NCI-H146 treated with DMSO at 0.1 percent for 48 hours (cell line): ENCODE data around the gene HERC2.

Experiments used
- DNase-seq: peaks from one replicate; lab custom pipeline; 2025; ENCODE audit not compliant: unreplicated experiment; lab: John Stamatoyannopoulos, UW

Gene HERC2

DNA sequence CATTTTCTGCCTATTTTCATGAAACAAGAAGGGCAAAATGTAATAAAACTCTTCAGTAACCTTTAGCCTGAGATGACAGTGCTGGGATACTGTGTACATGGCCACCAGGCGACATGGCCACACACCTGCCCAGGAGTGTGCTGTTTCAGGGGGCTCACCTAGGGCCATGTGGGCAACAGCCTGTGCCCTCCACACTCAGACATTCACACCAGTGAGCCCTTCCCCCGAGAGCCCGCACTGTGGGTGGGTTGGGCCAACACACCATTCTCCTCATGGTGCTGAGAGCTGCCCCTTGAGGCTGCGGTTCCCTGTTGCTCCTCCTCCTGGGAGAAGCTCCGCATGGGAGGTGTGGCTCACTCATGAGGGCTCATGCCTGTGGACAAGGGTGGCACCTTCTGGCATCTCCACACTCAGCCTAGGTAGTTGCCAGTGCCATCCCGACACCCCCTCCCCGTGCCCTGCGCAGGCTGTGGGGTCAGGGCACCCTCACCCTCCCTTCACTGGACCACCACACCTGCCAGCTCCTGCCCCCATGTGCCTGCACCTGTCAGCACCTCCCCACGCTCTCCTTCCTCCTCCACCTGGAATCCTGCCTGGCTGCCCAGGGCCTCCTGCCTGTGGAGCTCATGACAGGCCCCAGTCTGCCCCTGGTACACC, 242.5 kb downstream of the HERC2 start:
- DNase-seq: no peak

DNA sequence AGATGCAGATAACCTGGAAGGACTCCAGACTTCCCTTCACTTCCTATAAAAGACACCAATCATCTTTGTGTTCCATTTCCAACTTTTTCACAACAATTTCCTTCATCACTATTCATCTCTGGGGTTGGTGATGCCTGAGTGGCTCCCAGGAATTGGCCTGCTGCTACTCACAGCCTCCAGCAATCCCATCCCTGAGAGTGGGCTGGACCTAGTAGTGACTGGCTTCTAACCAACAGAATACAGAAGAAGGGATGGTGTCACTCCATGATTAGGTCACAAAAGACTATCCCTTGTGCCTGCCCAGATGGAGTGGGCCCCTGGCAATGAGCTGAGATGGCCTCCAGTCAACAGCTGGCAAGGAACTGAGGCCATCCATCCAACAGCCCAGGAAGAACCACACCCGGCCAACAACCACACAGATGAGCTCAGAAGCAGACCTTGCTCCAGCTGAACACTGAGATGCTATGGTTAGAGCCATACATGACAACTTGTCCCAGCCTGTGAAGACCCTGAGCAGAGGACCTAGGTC, 243.7 kb downstream of the HERC2 start:
- DNase-seq: no peak

DNA sequence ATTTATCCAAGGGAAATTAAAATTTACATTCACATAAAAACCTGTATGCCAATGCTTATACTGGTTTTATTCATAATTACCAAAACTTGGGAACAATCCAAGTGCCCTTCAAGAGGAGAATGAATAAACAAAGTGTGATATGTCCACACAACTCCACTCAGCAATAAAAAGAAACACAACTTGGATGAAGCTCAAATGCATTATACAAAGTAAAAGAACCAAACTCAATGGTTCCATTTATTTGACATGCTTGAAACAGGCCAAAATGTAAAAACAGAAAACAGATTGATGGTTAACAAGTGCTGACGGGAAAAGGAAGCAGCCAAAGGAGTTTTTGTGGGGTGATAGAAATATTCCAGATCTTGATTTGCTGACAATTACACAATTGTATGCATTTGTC, 246.4 kb downstream of the HERC2 start:
- DNase-seq: no peak

DNA sequence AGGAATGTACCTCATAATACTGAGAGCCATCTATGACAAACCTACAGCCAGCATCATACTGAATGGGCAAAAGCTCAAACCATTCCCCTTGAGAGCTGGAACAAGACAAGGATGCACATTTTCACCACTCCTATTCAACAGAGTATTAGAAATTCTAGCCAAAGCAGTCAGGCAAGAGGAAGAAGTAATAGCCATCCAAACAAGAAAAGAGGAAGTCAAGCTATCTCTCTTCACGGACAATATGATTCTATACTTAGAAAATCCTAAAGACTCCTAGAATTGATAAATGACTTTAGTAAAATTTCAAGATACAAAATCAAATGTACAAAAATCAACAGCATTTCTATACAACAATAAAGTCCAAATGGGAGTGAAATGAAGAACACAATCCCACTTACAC, 253.0 kb downstream of the HERC2 start:
- no peak for DNase-seq

DNA sequence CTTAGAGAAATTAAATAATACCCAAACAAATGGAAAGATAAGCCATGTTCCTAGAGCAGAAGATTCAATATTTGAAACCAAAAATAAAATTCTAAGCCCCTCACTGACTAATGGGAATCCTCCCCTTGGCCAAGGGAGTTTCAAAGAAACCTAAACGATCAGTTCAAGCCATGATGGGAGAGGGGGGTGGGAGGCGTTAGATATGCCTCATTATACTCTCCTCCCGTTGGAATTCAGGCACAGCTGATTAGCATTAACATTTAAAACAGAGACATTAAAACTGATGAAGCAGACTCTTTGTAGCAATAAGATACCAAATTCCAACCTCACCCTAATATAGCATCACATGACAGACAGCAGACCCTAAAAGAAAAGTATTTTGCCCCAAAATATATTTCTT, 255.7 kb downstream of the HERC2 start:
- no peak for DNase-seq
